RWPE2 (cell line): Measurements from ENCODE around the gene PDIK1L.

Experiments used
- ATAC-seq: fragments of 200-7000 bp; cut with Tn5 transposase; 3 replicates; pipeline ENCODE4 v1.9.1; 2021; ENCODE audit warnings: low read depth
- DNase-seq: peaks from one replicate; pipeline ENCODE4 v3.0.0-alpha.2; 2020; ENCODE audit warnings: low spot score
- H3K27ac ChIP-seq: fragments of 450-650 bp; 2 replicates; pipeline ENCODE4 v1.5.1; 2017; ENCODE audit warnings: mild to moderate bottlenecking; ENCODE audit not compliant: poor library complexity, severe bottlenecking
- H3K27me3 ChIP-seq: fragments of 250-450 bp; sonication (Bioruptor Pico); 2 replicates; pipeline ENCODE4 v1.5.1; 2021; ENCODE audit warnings: mild to moderate bottlenecking, moderate library complexity; ENCODE audit not compliant: insufficient read depth, poor library complexity, severe bottlenecking
- H3K36me3 ChIP-seq: fragments of 250-450 bp; sonication (Bioruptor Pico); 2 replicates; pipeline ENCODE4 v1.5.1; 2020; ENCODE audit warnings: low read depth, mild to moderate bottlenecking, moderate library complexity
- H3K4me1 ChIP-seq: fragments of 250-450 bp; sonication (Bioruptor Pico); 2 replicates; pipeline ENCODE4 v1.5.1; 2021; ENCODE audit warnings: mild to moderate bottlenecking, moderate library complexity; ENCODE audit not compliant: insufficient read depth, poor library complexity, severe bottlenecking
- H3K4me3 ChIP-seq: fragments of 250-450 bp; sonication (Bioruptor Pico); 2 replicates; pipeline ENCODE4 v1.5.1; 2021; ENCODE audit warnings: mild to moderate bottlenecking, moderate library complexity; ENCODE audit not compliant: severe bottlenecking
- H3K9me3 ChIP-seq: fragments of 250-450 bp; sonication (Bioruptor Pico); 2 replicates; pipeline ENCODE4 v1.5.1; 2021; ENCODE audit warnings: mild to moderate bottlenecking, moderate library complexity; ENCODE audit not compliant: severe bottlenecking
- TF ChIP-seq, protein P1 (sequence below): fragments of 450-650 bp; IDR thresholded peaks from one replicate; pipeline ENCODE4 v1.5.1; 2017; ENCODE audit warnings: mild to moderate bottlenecking, moderate library complexity; ENCODE audit not compliant: poor library complexity, severe bottlenecking

The PDIK1L gene

DNA sequence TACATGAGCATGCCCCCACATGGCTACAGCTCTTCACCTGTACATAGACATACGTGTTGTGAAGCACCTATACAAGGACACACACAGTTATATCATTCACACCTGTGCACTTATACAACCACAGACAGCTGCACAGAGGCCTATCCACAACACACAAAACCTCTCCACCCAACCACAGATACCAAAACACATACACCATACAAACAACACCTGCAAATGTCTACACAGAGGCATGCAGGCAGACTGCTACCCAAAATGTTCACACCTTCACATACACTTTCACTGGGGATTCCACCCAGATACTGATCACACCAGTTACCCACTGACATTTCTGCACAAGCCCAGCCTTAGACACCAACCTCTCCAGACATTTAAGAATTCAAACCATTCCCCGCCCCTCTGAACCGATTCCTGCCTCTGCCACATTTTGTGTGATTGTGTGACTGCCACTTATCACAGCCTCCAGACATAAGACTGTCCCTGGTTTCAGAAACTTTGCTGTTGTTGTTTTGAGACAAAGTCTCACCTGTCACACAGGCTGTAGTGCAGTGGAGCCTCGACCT lies 55.2 kb downstream of the PDIK1L start:
- ATAC-seq: no peak
- Histone ChIP-seq H3K27me3 (peaks cover 5% of the 10 kb centered on the region), H3K4me1 (no peaks in the 10 kb centered on the region)

DNA sequence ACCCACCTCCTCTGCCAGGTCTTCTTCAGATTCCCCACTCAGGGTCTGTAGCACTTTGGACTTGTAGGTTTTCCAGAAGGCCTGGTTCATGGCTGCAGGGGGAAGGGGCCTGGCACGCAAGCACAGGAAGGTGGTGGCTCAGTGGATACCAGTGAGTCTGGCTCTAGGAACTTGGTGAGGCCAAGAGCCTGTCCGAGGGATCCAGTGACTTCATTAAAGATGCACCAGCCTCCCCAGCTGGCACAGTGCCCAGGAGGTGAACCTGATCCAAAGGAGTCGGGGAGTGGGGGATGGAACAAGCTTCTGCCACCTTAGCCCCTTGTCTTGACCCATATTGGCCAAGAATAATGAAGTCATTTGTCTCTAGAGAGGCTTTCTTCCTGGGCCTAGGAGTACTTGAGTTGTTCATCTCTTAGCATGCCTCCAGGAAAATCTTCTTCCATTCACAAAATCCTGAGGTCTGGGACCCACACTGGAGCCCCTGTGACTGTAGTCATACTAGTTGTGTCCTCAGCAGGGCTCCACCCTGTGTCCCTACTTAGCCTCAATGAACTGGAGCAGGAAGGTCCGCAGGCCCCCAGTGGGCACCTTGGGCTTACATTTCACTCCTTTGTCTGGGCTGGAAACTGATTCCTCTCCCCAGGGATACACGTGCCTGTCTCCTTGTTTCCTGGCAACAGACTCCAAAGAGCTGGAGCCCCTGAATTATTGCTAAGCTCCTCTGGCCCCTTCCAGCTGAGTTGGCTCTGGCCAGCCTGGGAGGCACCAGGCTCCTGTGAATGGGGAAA lies 57.0 kb downstream of the PDIK1L start, which contains the start of gene C1orf232:
Gene C1orf232, minus strand, starts transcription at position 554 of the 788 bp plus-strand sequence. Its CDS starts 464 bp downstream, at position 90.
- no peaks in the 10 kb centered on the region for H3K27me3 ChIP-seq
- DNase-seq (no peak), ATAC-seq (no peak)
- TF ChIP-seq, protein P1, sequence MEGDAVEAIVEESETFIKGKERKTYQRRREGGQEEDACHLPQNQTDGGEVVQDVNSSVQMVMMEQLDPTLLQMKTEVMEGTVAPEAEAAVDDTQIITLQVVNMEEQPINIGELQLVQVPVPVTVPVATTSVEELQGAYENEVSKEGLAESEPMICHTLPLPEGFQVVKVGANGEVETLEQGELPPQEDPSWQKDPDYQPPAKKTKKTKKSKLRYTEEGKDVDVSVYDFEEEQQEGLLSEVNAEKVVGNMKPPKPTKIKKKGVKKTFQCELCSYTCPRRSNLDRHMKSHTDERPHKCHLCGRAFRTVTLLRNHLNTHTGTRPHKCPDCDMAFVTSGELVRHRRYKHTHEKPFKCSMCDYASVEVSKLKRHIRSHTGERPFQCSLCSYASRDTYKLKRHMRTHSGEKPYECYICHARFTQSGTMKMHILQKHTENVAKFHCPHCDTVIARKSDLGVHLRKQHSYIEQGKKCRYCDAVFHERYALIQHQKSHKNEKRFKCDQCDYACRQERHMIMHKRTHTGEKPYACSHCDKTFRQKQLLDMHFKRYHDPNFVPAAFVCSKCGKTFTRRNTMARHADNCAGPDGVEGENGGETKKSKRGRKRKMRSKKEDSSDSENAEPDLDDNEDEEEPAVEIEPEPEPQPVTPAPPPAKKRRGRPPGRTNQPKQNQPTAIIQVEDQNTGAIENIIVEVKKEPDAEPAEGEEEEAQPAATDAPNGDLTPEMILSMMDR: no peak
- H3K9me3 ChIP-seq: no peaks in the 10 kb centered on the region
- no peaks in the 10 kb centered on the region for H3K36me3 ChIP-seq
- peak within 1 kb of the TSS; percentile 8 for H3K27ac ChIP-seq
- no peaks in the 10 kb centered on the region for H3K4me1 ChIP-seq
- peak within 1 kb of the TSS; percentile 72 for H3K4me3 ChIP-seq

More for the DNA sequence above, 55.2 kb downstream of the PDIK1L start:
- Histone ChIP-seq H3K36me3 (no peaks in the 10 kb centered on the region), H3K9me3 (no peaks in the 10 kb centered on the region), H3K4me3 (no peak overlapping the region), H3K27ac (no peak overlapping the region)
- DNase-seq: no peak
- TF ChIP-seq, protein P1: no peak

DNA sequence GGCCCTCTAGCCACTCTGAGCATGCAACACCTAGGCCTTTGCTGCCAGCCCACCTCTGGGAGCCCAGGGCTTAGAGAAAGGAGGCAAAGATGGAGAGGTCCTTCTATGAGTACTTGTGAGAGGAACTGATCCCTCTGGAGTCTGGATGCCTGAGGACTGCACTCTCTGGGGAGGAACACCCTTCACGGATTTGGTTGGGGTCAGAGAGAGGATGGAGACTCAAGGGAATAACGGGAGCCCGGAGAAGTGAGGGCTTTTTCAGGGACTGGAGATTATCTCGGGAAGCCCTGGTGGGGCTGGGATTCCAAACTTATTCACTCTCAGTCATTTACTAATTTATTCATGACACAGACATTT lies 57.6 kb downstream of the PDIK1L start:
- Histone ChIP-seq H3K27me3 (no peaks in the 10 kb centered on the region), H3K36me3 (no peaks in the 10 kb centered on the region), H3K4me3 (peak overlapping the region; percentile 72), H3K4me1 (no peaks in the 10 kb centered on the region), H3K9me3 (no peaks in the 10 kb centered on the region), H3K27ac (no peak overlapping the region)
- ATAC-seq: no peak
- TF ChIP-seq, protein P1: no peak
- no peak for DNase-seq

- H3K36me3 ChIP-seq: no peaks in the 10 kb centered on the region
- no peaks in the 10 kb centered on the region for H3K27me3 ChIP-seq
- DNase-seq (peak; percentile 89), ATAC-seq (peak; percentile 88)
- TF ChIP-seq, protein P1: peak; percentile 95
- peak within 1 kb of the TSS; percentile 72 for H3K4me3 ChIP-seq
- H3K27ac ChIP-seq: peak within 1 kb of the TSS; percentile 8
- H3K4me1 ChIP-seq: no peaks in the 10 kb centered on the region
- H3K9me3 ChIP-seq: no peaks in the 10 kb centered on the region
Observed at GRCh38 chr1:26169669-26170471, 58.2 kb downstream of the PDIK1L start, which contains the start of gene ZNF593. Gene ZNF593, plus strand, starts transcription at chr1:26169908. Its CDS starts 76 bp downstream, at chr1:26169984.
